Activated CD8-positive, alpha-beta memory T cell treated with anti-CD3 and anti-CD28 coated beads, Interleukin-2, amount 50 U/mL, for 1 hour (primary cell): Measurements from ENCODE around the gene C17orf100.

Experiments
- DNase-seq: peaks from one replicate; pipeline ENCODE4 v3.0.0-alpha.2; 2020; ENCODE audit errors: extremely low read depth

The C17orf100 gene

DNA sequence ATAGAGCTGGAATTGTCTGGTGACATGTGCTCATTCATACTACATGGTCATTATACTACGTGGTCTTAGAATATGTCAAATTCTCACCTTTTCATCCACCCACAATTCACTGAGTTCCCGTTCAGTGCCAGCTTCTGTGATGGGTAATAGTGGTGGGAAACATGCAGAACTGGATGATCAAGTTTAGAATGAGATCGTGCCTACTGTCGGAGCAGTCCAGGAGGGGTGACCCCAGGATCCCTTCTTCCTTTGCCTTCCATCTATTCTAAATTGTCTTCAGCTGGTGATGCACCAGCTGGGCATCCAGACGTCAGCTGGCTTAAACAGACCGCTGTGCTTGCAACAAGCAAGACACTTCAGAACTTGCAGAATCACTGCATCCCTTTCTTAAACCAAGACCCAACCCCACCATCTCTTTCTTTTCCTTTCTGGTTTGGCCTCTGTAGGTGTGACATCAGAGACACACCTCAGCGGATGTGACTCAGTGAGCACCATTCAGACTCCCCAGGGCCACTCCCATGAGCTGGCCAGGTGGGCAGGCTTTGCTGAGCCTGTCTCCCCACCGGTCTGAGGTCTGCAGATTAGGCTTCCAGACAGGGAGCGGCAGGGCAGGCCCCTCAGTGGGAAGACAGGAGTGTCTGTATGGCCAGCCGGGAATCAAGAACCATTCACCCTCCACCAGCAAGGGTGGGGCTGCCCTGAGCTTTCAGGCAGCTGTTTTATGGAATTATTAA lies 18.1 kb downstream of the C17orf100 start:
- DNase-seq, result no peak

DNA sequence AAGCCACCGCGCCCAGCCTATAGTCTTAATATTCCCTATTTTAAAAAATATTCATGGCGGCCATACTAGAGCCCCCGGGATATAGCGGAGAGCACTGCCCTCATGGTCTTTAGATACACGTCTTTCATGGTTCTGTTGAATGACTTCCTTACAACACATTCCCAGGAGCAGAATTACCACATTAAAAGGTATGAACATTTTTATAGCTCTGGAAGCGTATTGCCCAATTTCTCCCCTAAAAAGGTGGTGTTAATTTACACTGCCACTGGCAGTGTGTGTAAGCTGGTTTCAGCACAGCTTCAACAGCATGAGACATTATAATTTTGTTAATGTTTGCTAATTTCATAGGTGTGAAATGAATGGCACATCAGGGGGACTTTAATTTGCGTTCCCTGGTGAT lies 19.0 kb downstream of the C17orf100 start:
- no peak for DNase-seq

GRCh38 chr17:6670999-6671398 lies 19.4 kb downstream of the C17orf100 start:
- no peak for DNase-seq

DNA sequence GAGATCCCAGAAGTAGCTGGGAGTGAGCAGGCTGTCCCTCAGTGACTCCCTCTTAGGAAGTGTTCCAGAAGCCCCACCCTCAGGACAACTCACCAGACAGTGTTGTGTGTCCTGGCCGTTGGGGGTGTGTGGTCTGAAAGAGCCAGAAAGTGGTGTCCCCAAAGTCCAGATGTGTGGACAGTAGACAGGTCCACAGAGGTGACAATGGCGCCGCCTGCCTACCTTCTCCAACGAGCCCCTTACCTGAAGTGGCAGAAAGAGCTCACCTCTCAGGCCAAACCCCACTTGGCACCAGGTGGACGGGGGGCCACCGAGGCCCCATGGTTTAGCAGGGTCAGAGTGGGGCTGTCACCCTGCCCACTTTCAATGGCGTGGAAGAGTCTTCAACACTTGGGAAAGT lies 19.9 kb downstream of the C17orf100 start:
- no peak for DNase-seq

- DNase-seq, result no peak
Measured at GRCh38 chr17:6674586-6674985, 23.0 kb downstream of the C17orf100 start.

DNA sequence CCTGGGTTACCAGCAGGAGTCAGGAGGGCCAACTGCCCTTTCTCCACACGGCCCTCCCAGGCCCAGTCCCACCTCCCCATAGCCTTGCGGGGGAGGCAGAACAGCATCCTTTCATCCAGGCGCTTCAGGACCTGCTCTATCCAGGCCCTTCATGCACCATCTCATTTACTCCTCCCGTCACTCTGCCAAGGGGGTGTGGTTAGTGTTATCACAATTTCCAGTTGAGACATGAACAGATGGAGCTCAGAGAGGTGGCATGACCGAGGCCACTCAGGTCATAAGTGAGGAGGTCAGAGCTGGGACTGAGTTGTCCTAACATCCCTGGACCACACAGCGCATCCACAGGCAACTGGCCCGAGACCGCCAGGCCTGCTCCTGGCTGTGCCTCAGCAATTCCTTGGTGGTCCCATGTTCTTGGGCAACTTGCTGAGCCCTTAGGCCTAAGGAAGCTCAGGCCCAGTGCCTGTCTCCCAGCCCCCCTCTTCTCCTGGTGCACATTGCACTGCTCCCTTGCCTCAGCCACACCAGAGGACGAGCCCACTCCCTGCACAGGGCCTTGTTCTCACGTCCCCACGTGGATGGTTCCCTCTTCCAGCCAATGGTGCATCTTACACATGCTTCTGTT lies 23.8 kb downstream of the C17orf100 start:
- no peak for DNase-seq

GRCh38 chr17:6676802-6677157 lies 25.2 kb downstream of the C17orf100 start:
- no peak for DNase-seq

GRCh38 chr17:6677158-6677831 lies 25.7 kb downstream of the C17orf100 start:
- no peak for DNase-seq

GRCh38 chr17:6677946-6678345 lies 26.4 kb downstream of the C17orf100 start:
- DNase-seq, result no peak

GRCh38 chr17:6679241-6679640 lies 27.7 kb downstream of the C17orf100 start:
- DNase-seq, result no peak

GRCh38 chr17:6681176-6681575 lies 29.6 kb downstream of the C17orf100 start:
- no peak for DNase-seq

GRCh38 chr17:6681671-6682070 lies 30.1 kb downstream of the C17orf100 start:
- DNase-seq, result no peak

GRCh38 chr17:6682339-6682738 lies 30.8 kb downstream of the C17orf100 start:
- no peak for DNase-seq

- DNase-seq, result no peak
Measured at GRCh38 chr17:6683081-6683684, 31.6 kb downstream of the C17orf100 start.

DNA sequence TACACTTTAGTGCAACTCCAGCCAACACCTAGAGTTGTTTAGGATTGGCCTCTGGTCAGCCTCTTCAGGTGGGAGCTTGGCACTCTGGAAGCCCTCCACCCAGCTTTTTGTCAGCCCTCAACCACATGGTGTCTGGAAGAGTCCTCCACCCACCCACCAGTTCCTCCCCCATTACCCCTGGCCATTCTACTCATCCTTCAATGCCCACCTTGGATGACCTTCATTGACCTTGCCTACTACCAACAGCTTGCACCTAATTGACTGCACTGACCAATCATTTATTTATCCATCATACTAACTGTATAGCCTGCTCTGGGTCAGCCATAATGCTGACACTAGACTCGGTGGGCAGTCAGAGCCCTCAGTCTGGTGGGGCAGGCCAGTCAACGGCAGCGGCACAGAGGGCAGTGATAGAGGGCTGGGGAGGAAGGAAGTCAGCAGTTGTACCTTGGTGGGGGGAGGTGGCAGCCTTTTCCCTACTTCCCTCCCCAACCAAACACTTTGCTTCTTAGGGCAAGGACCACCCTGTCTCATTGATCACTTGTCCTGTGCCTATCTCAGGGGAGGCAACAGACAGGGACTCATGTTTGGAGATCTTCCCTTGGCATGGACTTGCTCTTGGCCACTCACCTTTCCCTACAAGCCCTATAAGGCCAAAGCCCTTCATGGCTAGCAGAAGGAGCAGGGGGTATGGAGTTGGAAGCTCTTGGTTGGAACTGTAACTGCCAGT lies 32.3 kb downstream of the C17orf100 start:
- no peak for DNase-seq

DNA sequence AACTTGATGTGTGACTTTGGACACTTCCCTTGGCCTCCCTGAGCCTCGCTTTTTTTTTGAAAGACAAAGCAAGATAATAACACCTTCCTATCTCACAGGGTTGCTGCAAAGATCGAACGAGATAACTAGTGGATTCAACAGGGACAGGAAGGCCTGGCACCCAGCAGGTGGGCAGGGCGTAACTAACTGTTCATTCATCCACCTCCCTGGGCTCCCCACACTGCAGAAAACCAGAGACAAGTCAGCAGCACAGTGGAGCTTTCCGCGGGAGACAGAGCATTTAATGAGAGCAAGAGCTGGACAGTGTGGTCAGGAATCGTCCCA lies 32.9 kb downstream of the C17orf100 start:
- DNase-seq, result no peak

- no peak for DNase-seq
Measured at GRCh38 chr17:6684881-6685767, 33.6 kb downstream of the C17orf100 start.

DNA sequence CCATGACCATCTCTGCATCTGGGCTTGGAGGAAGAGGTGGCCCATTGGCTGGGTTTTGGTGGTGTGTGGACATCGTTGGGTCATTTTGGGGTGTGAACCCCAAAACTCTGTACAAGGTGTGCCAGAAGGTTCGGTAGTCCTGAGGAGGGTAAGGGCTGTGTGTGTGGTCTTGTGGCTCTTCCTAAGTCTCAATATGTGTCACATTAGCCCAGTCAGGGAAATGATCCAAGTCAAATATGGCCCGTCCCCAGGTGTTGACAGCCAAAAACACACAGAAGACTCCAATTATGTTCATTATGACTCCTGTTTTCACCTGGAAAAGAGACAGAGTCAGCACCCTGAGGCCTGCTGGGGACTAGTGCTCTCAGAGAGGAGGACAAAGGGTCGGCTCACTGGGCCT lies 34.5 kb downstream of the C17orf100 start:
- DNase-seq, result no peak

GRCh38 chr17:6688944-6689343 lies 37.4 kb downstream of the C17orf100 start:
- DNase-seq, result no peak

DNA sequence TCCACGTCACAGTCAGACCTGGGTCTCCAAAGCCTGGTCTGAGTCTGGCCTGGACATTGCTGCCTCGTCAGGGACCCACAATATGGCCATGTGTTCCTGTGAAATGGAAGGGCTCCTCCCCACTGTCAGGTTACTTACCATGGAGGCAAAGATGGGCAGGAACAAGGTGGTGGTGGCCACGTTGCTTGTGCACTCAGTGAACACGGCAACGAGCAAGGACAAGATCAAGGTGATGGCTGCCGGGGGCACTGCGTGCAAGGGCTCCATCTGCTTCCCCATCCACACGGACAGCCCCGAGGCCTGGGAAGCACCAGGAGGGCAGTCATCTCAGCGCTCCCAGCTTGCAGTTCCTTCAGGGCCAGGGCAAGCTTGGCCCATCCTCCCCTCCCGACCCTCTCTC lies 39.1 kb downstream of the C17orf100 start:
- no peak for DNase-seq

DNA sequence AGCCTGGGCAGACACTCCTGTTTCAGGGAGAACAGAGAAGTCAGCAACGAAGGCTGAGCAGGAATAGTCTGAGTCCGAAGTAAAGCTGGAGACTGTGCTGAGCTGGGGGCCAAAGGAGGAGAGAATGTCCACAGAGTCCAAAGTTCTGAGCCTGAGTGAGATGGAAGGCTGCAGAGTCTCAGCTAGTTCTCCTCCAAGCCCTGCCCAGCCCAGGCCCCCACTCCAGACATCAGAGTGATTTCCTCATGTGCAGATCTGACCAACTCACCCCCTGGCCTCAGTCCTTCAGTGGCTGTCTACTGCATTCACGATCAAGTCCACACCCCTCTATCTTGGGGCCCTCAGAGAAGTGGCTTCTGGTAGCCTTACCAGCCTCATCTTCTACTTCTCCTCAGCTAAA lies 40.0 kb downstream of the C17orf100 start:
- DNase-seq, result no peak
